LNCaP clone FGC (cell line): ENCODE measurements around the gene REPS2.
A peak's percentile ranks its signal among the peaks of the same experiment; 100 is the strongest.

Source experiments
- DNase-seq: peaks from one replicate; pipeline ENCODE4 v3.0.0-alpha.2; 2011; ENCODE audit warnings: low read depth
- H3K4me3 ChIP-seq: 2 replicates; pipeline ENCODE4 v1.5.1; 2011; ENCODE audit warnings: mild to moderate bottlenecking, low read depth, low read length, control low read depth
- TF ChIP-seq, protein P1 (sequence below): IDR thresholded peaks from 2 replicates; pipeline ENCODE4 v1.5.1; 2012; ENCODE audit warnings: mild to moderate bottlenecking; ENCODE audit not compliant: control insufficient read depth, insufficient read depth; ENCODE audit errors: extremely low read depth

REPS2 gene

DNA sequence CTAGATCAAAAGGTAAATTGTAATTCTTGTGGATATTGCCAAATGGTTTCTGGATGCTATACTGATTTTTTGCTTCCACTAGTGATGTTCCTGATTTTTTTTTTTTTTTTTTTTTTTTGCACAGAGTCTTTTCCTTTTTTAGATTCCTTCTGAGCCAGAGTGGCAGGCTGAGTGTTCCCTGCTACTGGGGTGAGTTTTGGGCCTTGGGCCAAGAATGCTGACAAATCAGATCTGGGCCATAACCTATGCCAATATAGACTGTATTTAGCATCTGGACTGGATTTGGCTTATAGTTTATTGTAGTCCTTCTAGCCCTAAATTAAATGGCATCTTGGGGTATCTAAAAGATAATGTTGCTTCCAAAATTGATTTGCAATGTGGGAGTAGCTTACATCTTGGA, 52.8 kb downstream of the REPS2 start:
- H3K4me3 ChIP-seq, result no peak overlapping the region
- DNase-seq, result no peak
- TF ChIP-seq, protein P1, sequence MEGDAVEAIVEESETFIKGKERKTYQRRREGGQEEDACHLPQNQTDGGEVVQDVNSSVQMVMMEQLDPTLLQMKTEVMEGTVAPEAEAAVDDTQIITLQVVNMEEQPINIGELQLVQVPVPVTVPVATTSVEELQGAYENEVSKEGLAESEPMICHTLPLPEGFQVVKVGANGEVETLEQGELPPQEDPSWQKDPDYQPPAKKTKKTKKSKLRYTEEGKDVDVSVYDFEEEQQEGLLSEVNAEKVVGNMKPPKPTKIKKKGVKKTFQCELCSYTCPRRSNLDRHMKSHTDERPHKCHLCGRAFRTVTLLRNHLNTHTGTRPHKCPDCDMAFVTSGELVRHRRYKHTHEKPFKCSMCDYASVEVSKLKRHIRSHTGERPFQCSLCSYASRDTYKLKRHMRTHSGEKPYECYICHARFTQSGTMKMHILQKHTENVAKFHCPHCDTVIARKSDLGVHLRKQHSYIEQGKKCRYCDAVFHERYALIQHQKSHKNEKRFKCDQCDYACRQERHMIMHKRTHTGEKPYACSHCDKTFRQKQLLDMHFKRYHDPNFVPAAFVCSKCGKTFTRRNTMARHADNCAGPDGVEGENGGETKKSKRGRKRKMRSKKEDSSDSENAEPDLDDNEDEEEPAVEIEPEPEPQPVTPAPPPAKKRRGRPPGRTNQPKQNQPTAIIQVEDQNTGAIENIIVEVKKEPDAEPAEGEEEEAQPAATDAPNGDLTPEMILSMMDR, result no peak

DNA sequence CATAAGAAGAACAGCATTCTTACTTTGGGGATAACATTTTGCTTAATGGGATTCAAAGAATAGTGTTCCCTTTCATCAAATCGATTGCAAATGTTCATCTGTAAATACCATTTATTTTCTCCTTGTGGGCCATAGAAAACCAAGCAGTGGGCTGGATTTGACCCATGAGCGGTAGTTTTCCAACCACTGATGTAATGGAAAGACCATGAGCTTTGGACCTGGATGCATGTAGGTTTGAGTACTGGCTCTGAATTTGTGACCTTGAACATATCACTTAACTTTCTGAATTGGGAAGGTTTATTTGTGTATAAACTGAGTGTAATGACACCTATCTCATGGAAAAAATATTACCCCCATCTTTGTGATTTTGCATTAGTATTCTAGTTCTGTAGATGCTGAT, 54.3 kb downstream of the REPS2 start:
- H3K4me3 ChIP-seq, result no peak overlapping the region
- DNase-seq, result no peak
- TF ChIP-seq, protein P1, result no peak

DNA sequence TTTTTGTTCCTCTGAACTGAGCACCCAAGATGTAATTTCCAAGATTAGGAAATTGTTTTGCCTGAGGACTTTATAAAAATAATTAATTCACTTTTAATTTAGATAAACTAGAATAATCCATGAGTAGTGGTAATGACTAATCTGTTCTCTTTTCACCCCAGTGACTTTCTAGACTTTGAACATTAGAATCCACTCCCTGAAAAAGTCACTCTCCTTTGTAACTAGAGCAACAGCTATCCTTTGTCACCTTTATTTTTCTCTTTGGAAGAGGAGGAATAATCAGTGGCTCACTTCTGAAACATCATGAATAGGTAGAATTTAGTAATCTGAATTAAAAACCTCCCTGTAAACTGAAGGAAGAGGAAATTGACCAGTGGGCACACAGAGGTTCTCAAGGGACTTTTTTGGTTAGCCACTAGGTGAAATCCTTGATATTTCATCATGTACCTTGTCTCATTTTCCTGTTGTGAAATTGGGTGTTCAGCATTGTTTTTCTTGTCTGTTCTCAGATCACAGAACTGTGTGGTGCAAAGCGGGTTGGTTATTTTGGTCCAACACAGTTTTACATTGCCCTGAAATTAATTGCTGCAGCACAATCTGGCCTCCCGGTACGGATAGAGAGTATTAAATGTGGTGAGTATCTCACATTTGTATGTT, 59.4 kb downstream of the REPS2 start:
- H3K4me3 ChIP-seq, result no peak overlapping the region
- DNase-seq, result no peak
- TF ChIP-seq, protein P1, result no peak

GRCh38 chrX:17007134-17007768, 60.8 kb downstream of the REPS2 start:
- TF ChIP-seq, protein P1, result 0 out of 2 replicates have a peak, but pooled peaks have one; percentile 4
- no peak overlapping the region for H3K4me3 ChIP-seq
- no peak for DNase-seq

DNA sequence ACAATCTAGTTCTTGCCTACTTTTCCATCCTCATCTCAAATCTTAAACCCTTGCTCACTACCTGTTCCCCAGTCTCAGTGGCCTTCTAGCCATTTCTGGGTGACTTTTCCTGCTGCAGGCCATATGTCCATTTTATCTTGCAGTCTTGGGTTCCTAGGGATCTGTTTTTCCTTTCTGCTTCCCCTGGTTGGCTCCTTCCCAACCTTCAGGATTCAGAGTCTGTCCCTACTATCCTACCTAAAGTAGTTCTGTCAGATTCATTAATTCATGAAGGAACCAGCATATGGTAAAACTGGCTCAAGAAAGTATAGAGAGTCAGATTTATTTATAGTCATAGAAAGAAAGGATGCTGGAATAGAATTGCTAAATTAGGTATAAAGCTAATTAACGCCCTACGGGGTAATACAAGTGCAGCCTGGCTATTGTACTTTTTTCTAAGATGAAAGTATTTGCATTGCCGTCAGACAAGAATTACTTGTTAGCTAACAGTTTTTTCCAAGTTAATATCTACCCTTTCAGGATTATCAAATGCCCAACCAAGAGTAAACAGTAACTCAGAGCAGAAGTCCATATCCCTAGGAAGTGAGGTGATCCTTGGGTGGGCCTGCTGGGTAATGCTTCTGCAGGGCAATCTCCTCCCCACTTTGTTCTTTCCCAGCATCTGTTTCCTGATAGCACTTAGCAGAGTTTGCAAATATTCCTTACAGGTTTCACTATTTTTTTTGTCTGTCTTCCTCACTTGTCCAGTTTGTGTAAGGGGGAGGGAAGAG, 63.6 kb downstream of the REPS2 start:
- no peak overlapping the region for H3K4me3 ChIP-seq
- DNase-seq, result no peak
- TF ChIP-seq, protein P1, result no peak

DNA sequence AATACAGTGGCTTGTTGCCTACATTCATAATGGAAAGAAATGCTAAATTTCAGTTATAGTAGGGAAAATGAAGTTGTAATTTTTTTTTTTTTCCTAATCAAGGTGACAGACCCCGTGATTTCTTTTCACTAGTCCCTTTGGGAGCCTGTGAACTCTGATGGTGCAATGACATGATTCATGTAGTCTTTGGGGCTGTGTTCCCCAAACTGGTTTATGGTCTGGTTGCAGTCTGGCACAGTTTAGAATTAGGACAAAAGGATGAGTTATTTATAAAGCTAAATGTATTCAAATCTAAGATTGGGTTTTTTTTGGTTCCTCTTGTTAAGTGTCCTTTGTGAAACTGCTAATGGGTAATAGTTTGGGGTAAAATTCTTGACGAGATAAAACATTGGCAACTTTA, 66.0 kb downstream of the REPS2 start:
- TF ChIP-seq, protein P1, result no peak
- no peak for DNase-seq

More for the DNA sequence above, 66.0 kb downstream of the REPS2 start:
- no peak overlapping the region for H3K4me3 ChIP-seq
